Heart left ventricle (tissue), 16 donors: Measurements from ENCODE around the gene MYMK. TPM values are rescaled to one million over a fixed set of nuclear protein-coding genes. Genes with fewer than 3 reads are reported as not detected.

Experiments
- ATAC-seq, 4 donors: fragments of 200-7000 bp; cut with Tn5 transposase; one replicate each; pipeline ENCODE4 v1.9.1; 2020 to 2022; ENCODE audit warnings: moderate library complexity in 4 of 4, mild to moderate bottlenecking in 3 of 4, moderate number of reproducible peaks in 1 of 4
- DNase-seq, 5 donors: peaks; one replicate each; pipeline ENCODE4 v3.0.0-alpha.2; 2020
- H3K27ac ChIP-seq, 12 donors: fragments of 200-600 bp; sonication (generic) in 4 of 12; one replicate each; pipeline versions ENCODE4 v1.5.0 to v1.8.0; 2016 to 2022; ENCODE audit warnings: mild to moderate bottlenecking in 2 of 12
- H3K27me3 ChIP-seq, 9 donors: fragments of 200-600 bp; sonication (generic) in 2 of 9; one replicate each; pipeline versions ENCODE4 v1.5.1 to v1.8.0; 2016 to 2022; ENCODE audit warnings: mild to moderate bottlenecking in 3 of 9
- H3K36me3 ChIP-seq, 9 donors: fragments of 200-600 bp; sonication (generic) in 2 of 9; one replicate each; pipeline versions ENCODE4 v1.5.0 to v1.8.0; 2018 to 2022; ENCODE audit warnings: mild to moderate bottlenecking in 2 of 9
- H3K4me1 ChIP-seq, 12 donors: fragments of 200-600 bp; sonication (generic) in 4 of 12; one replicate each; pipeline versions ENCODE4 v1.5.0 to v1.8.0; 2016 to 2022; ENCODE audit warnings: mild to moderate bottlenecking in 3 of 12
- H3K4me3 ChIP-seq, 12 donors: fragments of 200-600 bp; sonication (generic) in 4 of 12; one replicate each; pipeline versions ENCODE4 v1.5.0 to v1.8.0; 2017 to 2022; ENCODE audit warnings: mild to moderate bottlenecking in 9 of 12, moderate library complexity in 4 of 12
- H3K9me3 ChIP-seq, 12 donors: fragments of 200-600 bp; sonication (generic) in 4 of 12; one replicate each; pipeline versions ENCODE4 v1.5.0 to v1.8.0; 2016 to 2022; ENCODE audit warnings: mild to moderate bottlenecking in 1 of 12
- POLR2A ChIP-seq, 2 donors: fragments of 450-650 bp; IDR thresholded peaks; one replicate each; pipeline ENCODE4 v1.6.1; 2017; ENCODE audit warnings: antibody characterized with exemption in 2 of 2, mild to moderate bottlenecking in 2 of 2, moderate library complexity in 2 of 2
- WGBS, 4 donors: extraction: QIAGEN DNeasy Blood & Tissue Kit in 2 of 4; methylation state at CpG; one replicate each; pipeline versions ENCODE4 v1.1.5 to v1.1.7; 2013 to 2018; 5-methylcytosine and 5-hydroxymethylcytosine counted together
- intact Hi-C, 10 donors: fragments of 100-400 bp; cut with DNase I; formaldehyde crosslinking; loops; one replicate each; pipeline versions ENCODE4 v1.11.1 to v1.14.2; 2022
- polyA plus RNA-seq, 2 donors: library from polyadenylated mRNA; stranded (reverse); fragments of 200-250 nt; gene quantifications; one replicate each; pipeline ENCODE4 v1.2.3, GENCODE V29; 2013
- total RNA-seq, 9 donors: library from RNA; depleted of rRNA in 2 of 9; stranded (reverse); fragments of >200 nt in 2 of 9; fragmentation: NEBNext Ultra II Directional in 3 of 9; extraction: Animal tissue kit (Norgen Biotek cat#: 25700) in 3 of 9; gene quantifications; one replicate each; pipeline versions ENCODE4 v1.1.0 to v1.2.4, GENCODE V29; 2016 to 2023
- TF ChIP-seq, protein P1 (sequence below), 12 donors: fragments of 200-600 bp; sonication (generic) in 4 of 12; IDR thresholded peaks; one replicate each; pipeline versions ENCODE4 v1.5.0 to v1.8.0; 2018 to 2022; ENCODE audit warnings: antibody characterized with exemption in 12 of 12, mild to moderate bottlenecking in 5 of 12
- donor health status: ischemic (EF 13 %, LVEDD 7.1; RV severe dilation, severe dysfunction).
- donor health status: healthy with polysubstance abuse.
- donor health status: DM: no; HTN: yes; CAD: no.
- donor health status: DM: no; HTN: no; CAD: no.
- donor health status: ischemic (EF 25% LVEDD 6.9; RV normal size, moderate dysfunction).
- donor health status: ischemic (EF 25% LVEDD 5.7; RV mildly dilated, moderate dysfunction).
- donor health status: healthy.
- donor health status: DM: yes; HTN: yes; CAD: no.
- donor health status: ischemic (EF 35%, LVEDD 5.7; RV mildly dilated, moderate dysfunction).
- donor health status: nonischemic (EF 11% LVEDD 7.7; RV severe dilation, severe dysfunction).
- donor health status: DM: yes; HTN: yes; CAD: no.
- donor health status: PGD.
- donor health status: ischemic (EF 29% LVEDD 5.4; RV normal size, mild dysfunction).
- donor health status: nonischemic (EF 23%, LVEDD 6.1; RV moderate dilation, normal function).

The MYMK gene
- total and polyA plus RNA-seq, 11 donors, result not detected

- intact Hi-C loops, result no loop called here
- H3K36me3 ChIP-seq, result no peaks in the 10 kb centered on the region
- no peaks in the 10 kb centered on the region for H3K9me3 ChIP-seq
- H3K4me1 ChIP-seq, result peaks cover 3 to 43% (median 27%) of the 10 kb centered on the region in 12 donors
- ATAC-seq (peak in 2 of 4 donors; percentile 13 to 37), DNase-seq (peak in 1 of 5 donors; percentile 35)
- WGBS, 4 donors, result 41 to 48% (median 46%) methylated on average over 16 to 21 of the region's 21 CpGs
- TF ChIP-seq, protein P1, sequence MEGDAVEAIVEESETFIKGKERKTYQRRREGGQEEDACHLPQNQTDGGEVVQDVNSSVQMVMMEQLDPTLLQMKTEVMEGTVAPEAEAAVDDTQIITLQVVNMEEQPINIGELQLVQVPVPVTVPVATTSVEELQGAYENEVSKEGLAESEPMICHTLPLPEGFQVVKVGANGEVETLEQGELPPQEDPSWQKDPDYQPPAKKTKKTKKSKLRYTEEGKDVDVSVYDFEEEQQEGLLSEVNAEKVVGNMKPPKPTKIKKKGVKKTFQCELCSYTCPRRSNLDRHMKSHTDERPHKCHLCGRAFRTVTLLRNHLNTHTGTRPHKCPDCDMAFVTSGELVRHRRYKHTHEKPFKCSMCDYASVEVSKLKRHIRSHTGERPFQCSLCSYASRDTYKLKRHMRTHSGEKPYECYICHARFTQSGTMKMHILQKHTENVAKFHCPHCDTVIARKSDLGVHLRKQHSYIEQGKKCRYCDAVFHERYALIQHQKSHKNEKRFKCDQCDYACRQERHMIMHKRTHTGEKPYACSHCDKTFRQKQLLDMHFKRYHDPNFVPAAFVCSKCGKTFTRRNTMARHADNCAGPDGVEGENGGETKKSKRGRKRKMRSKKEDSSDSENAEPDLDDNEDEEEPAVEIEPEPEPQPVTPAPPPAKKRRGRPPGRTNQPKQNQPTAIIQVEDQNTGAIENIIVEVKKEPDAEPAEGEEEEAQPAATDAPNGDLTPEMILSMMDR (IDR thresholded peaks at IDR 0.05), result peak in 1 of 12 donors; percentile 20
- TF ChIP-seq POLR2A (IDR thresholded peaks at IDR 0.05), result no peak
- H3K27ac ChIP-seq, result peak overlapping the region in 8 of 12 donors; percentile 1 to 62 (median 32)
- H3K27me3 ChIP-seq, result peaks cover 0 to 18% (median 0%) of the 10 kb centered on the region in 9 donors
- H3K4me3 ChIP-seq, result peak overlapping the region in 2 of 12 donors; percentile 12 to 19
These were observed 2.1 kb upstream of the MYMK start for GRCh38 chr9:133526721-133527321.

- WGBS, 4 donors, result 59 to 77% (median 72%) methylated on average over 8 of the region's 8 CpGs
- peak in 2 of 5 donors; percentile 16 to 20 for DNase-seq
- Histone ChIP-seq H3K36me3 (no peaks in the 10 kb centered on the region), H3K27ac (no peak overlapping the region), H3K27me3 (peaks cover 0 to 11% (median 0%) of the 10 kb centered on the region in 9 donors), H3K9me3 (no peaks in the 10 kb centered on the region), H3K4me3 (no peak overlapping the region), H3K4me1 (peaks cover 3 to 43% (median 26%) of the 10 kb centered on the region in 12 donors)
- intact Hi-C loops, result no loop called here
- ATAC-seq, result no peak
- TF ChIP-seq POLR2A (IDR thresholded peaks at IDR 0.05), result no peak
- TF ChIP-seq, protein P1 (IDR thresholded peaks at IDR 0.05), result no peak
These were observed 918 bp upstream of the MYMK start for GRCh38 chr9:133525677-133526076.

GRCh38 chr9:133524146-133524545, 613 bp downstream of the MYMK start:
- WGBS, 4 donors, result 81 to 87% (median 84%) methylated on average over 5 of the region's 5 CpGs
- H3K36me3 ChIP-seq, result no peaks in the 10 kb centered on the region
- intact Hi-C loops, result no loop called here

GRCh38 chr9:133523106-133523505, 1.7 kb downstream of the MYMK start:
- no peaks in the 10 kb centered on the region for H3K36me3 ChIP-seq

More at GRCh38 chr9:133524146-133524545, 613 bp downstream of the MYMK start:
- peaks cover 3 to 37% (median 26%) of the 10 kb centered on the region in 12 donors for H3K4me1 ChIP-seq
- no peak overlapping the region for H3K4me3 ChIP-seq
- TF ChIP-seq POLR2A (IDR thresholded peaks at IDR 0.05), result no peak
- TF ChIP-seq, protein P1 (IDR thresholded peaks at IDR 0.05), result no peak
- no peak overlapping the region for H3K27ac ChIP-seq
- H3K27me3 ChIP-seq, result peaks cover 0 to 11% (median 0%) of the 10 kb centered on the region in 9 donors
- ATAC-seq, result no peak
- H3K9me3 ChIP-seq, result no peaks in the 10 kb centered on the region
- peak in 1 of 5 donors; percentile 52 for DNase-seq

More at GRCh38 chr9:133523106-133523505, 1.7 kb downstream of the MYMK start:
- peaks cover 0 to 2% (median 0%) of the 10 kb centered on the region in 9 donors for H3K27me3 ChIP-seq
- H3K9me3 ChIP-seq, result no peaks in the 10 kb centered on the region
- H3K4me1 ChIP-seq, result peaks cover 3 to 27% (median 18%) of the 10 kb centered on the region in 12 donors
- intact Hi-C loops, result no loop called here
- no peak overlapping the region for H3K4me3 ChIP-seq
- ATAC-seq (no peak), DNase-seq (peak in 2 of 5 donors; percentile 13 to 35)
- TF ChIP-seq, protein P1 (IDR thresholded peaks at IDR 0.05), result no peak
- 89 to 93% (median 90%) methylated on average over 8 of the region's 8 CpGs for WGBS, 4 donors
- no peak overlapping the region for H3K27ac ChIP-seq
